Measurements from ENCODE around the gene CHRNA7.

The CHRNA7 gene

GRCh38 chr15:32029862-32030781 is at the start of gene CHRNA7:
Gene CHRNA7, plus strand, starts transcription at chr15:32030515. Its CDS starts 80 bp downstream, at chr15:32030595.
- DNase-seq (ENCODE audit: low read depth in 2 of 2): no peak

DNA sequence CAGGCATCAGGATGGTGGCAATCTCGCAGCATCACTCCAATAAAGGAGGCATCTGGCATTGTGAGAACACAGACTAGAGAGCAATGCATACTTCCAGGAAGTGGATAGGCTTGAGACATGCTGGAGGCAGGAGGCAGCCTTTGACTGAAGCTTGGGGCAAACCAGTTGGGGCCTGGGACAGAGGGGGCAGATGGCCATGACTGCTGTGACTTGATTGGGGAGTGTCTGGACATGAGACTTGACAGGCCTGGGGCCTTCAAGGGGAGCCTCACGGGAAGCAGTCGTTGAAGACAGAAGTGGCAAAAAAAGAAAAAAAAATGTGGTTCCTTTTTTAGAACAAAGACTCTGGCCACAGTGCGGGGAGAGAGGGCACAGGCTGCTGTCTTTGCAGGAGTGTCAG is 44.7 kb upstream of the CHRNA7 start:
- DNase-seq (ENCODE audit: low read depth in 2 of 2): no peak

GRCh38 chr15:31993062-31993461 is 37.3 kb upstream of the CHRNA7 start:
- DNase-seq (ENCODE audit: low read depth in 2 of 2): no peak

GRCh38 chr15:31997711-31998110 is 32.6 kb upstream of the CHRNA7 start:
- no peak for DNase-seq (ENCODE audit: low read depth in 2 of 2)

DNA sequence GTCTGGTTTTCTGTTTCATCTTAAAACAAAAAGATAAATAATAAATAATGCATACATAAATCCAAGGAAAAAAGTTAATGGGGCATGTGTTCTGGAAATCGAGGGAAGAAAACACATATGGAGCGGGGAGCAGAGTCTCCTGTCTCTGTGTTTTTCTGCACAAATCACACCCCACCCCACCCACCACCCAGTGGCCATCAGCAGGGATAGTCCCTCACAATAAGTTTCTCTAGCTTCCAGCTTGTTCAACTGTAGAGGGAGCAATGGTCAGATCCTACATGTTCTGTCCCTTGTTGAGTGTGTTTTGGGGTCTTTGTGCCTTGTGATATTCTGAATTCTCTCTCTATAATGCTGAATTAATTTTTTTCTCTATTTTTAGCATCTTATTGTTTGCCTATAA is 26.8 kb upstream of the CHRNA7 start:
- no peak for DNase-seq (ENCODE audit: low read depth in 2 of 2)

GRCh38 chr15:32004249-32004648 is 26.1 kb upstream of the CHRNA7 start:
- no peak for DNase-seq (ENCODE audit: low read depth in 2 of 2)

DNA sequence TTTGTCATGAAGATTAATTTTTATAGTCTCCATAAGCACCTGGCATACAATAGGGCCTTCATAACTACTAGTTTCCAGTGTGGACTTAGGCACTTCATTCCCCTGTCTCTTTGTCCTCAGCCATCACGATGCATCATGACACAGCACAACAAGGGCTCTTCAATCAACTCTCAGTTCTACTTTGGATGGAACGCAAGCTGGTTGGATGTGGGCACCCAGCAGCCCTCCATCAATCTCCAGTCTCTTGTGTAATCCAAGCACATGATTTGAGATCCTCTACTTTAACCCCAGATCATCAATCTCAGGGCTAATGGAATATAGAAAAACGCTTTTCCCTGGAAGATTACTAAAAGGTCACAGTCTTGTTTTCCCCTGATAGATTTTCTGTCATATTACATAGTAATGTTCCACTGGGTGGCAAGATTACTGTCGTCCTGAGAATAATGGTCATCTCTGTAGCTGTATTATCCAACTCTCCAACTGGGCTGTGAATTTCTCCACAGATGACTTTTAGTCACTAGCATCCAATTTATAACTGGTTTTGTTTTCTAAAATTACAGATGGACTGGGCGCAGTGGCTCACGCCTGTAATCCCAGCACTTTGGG is 22.9 kb upstream of the CHRNA7 start:
- DNase-seq (ENCODE audit: low read depth in 2 of 2): no peak

DNA sequence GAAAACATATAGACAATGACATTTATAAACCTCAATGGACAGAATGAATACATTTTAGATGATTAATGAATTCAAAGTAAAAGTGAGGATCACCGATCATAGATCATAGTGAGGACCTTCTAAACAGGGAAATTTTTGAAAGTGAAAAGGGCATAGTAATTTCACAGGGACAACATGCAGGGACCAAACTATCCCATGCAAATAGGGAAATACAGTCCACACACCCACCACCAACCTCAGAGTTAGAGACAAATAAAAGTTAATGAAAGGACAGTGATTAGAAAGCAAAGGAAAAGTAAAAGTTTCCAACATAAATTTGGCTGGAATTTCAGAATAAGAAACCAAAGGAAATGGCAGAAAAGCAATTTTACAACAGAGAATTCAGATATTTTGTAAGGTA is 15.4 kb upstream of the CHRNA7 start:
- DNase-seq (ENCODE audit: low read depth in 2 of 2): no peak

GRCh38 chr15:32020156-32020555 is 10.2 kb upstream of the CHRNA7 start:
- no peak for DNase-seq (ENCODE audit: low read depth in 2 of 2)

GRCh38 chr15:32028921-32029320 is 1.4 kb upstream of the CHRNA7 start:
- no peak for DNase-seq (ENCODE audit: low read depth in 2 of 2)

DNA sequence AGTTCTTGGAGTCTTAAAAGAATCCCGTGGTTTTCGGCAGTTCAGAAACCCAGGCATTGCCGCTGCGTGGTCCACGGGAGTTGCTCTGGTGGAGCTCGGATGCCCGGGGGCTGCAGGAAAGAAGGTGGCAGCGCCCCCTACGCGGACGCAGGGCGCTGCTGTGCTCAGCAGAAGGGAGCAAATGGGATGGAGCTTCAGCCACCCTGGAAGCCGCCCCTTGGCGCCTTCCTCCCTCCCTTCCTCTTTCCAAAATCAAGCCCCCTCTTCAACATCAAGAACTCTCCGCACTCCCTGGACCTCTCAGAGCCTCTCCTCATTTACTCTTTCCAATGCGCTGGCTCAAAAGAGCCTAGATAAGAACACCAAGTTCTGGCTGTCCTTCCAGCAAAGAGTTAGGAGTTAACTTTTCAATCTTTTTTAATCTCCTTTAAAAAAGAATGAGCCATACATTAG is 880 bp upstream of the CHRNA7 start:
- no peak for DNase-seq (ENCODE audit: low read depth in 2 of 2)

GRCh38 chr15:32030795-32031194 is 480 bp downstream of the CHRNA7 start:
- no peak for DNase-seq (ENCODE audit: low read depth in 2 of 2)

DNA sequence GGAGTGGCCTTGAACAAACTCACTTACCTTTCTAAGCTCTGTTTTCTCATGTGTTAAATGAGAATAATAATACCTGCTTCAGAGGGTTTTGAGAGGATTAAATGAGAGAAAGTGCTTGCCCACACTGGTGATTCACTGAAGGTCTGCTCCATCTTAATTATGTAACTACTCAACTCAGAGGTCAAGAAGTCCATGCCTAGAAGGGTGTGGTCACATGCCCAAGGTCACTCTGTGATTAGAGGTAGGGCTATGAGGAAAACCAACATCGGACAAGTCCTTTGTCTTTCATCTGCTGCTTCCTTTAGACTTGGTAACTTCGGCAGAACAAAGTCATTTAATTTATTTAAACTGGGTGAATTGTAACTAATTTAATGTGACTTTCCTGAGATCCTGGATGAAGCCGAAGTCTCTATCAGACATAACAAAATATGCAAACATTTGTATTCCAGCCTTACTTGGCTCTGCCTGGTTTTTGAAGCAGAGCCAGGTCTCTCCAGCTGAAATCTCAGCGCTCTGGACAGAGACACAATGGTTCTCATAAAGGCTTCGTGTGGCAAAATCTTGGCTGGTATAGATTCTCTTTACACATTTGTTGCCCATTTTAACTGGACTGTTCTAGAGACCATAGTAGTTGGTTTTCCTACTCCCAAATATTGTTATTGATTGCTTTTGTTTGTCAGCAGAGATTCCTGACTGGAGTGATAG is 3.0 kb downstream of the CHRNA7 start:
- DNase-seq (ENCODE audit: low read depth in 2 of 2): no peak

- DNase-seq (ENCODE audit: low read depth in 2 of 2): no peak
These were observed 3.8 kb downstream of the CHRNA7 start for GRCh38 chr15:32034106-32034505.

GRCh38 chr15:32035285-32035684 is 5.0 kb downstream of the CHRNA7 start:
- no peak for DNase-seq (ENCODE audit: low read depth in 2 of 2)

- DNase-seq (ENCODE audit: low read depth in 2 of 2): no peak
These were observed 6.7 kb downstream of the CHRNA7 start for GRCh38 chr15:32036971-32037370.

DNA sequence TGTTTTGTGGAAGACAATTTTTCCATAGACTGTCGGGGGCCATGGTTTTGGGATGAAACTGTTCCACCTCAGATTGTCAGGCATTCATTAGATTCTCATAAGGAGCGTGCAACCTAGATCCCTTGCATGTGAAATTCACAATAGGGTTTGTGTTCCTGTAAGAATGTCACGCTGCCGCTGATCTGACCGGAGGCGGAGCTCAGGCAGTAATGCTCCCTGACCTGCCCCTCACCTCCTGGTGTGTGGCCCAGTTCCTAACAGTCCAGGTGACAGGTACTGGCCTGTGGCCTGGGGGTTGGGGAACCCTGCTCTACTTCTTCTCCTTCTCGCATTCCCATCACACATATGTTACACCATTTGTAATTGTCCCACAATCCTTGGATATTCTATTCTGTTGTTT is 11.0 kb downstream of the CHRNA7 start:
- no peak for DNase-seq (ENCODE audit: low read depth in 2 of 2)

DNA sequence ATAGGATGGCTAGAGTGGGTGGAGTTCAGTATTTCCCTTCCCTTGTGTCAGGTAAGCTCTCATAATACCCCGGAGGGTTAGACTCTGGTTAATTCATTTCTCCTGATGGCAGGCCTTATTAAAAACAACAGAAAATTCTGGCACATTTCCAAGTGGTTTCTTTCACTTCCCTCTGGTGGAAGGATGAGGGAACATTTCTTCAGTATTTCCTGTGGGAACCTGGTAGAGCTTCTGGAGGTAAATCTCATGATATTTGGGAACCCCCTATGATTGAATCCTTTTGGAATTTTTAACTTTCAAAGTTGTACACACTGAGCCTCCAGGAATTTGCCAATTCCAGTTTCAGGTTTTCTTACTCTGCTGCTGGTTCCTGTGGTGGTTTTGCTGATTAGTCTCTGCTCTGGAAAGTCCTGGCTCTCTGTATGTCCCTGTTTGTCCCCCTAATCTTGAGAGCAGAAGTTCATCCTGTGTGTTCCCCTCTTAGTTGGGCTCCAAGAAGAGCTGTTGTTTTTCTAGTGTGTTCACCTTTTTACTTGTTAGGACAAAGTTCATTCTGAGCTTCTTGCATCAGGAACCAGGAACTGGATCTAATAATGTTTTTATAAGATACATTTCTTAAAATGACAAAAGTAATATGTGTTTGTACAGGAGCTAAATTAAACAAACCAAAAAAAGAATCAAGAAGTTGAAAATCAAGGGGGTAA is 12.1 kb downstream of the CHRNA7 start:
- no peak for DNase-seq (ENCODE audit: low read depth in 2 of 2)

GRCh38 chr15:32053719-32054118 is 23.4 kb downstream of the CHRNA7 start:
- DNase-seq (ENCODE audit: low read depth in 2 of 2): no peak

DNA sequence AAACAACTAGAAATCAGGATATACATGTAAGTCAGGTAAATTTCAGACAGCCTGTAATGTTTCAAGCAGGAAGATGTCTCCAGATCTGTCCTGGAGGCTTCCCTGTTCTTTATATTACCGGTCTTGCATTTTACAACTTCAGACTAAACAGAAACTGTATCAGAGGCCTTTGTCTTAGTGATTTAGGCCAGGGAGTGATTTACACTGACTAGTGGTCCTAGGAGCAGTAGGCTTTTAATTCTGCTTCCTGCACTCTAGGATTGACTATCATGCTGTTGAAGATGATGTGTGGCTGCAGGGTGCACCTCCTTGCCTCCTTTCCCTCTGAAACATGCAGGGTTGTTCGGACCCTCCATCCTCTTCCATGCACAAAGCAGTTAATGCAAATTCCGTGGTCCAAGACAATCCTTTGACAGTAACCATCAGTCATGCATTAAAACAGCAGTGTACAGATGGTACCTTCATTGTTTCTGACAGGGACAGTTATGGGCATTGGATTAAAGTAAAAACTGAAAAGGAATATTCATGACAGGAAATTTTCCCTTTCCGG is 27.6 kb downstream of the CHRNA7 start:
- DNase-seq (ENCODE audit: low read depth in 2 of 2): no peak

DNA sequence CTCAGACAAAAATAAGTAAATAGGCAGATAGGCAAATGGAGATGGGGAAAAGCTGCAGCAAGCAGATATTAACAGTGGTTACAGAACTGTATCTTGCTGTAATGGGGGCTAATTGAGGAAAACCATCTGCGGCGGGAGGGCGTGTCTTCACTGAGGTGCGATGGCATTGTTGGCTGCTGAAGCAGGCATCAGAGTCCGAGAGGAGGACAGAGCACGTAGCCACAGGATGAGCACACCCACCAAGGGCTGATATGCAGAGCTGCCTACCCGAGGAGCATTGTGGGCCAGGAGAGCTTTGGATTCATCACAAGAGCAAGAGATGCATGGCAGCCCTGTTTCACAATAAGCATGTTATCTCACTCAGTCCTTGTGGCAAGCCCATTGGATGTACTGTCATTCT is 30.4 kb downstream of the CHRNA7 start:
- no peak for DNase-seq (ENCODE audit: low read depth in 2 of 2)

- DNase-seq (ENCODE audit: low read depth in 2 of 2): no peak
These were observed 36.8 kb downstream of the CHRNA7 start for GRCh38 chr15:32067115-32067514.

All from stimulated activated CD8-positive, alpha-beta memory T cell treated with anti-CD3 and anti-CD28 coated beads, Interleukin-7, amount 100 ng/mL, for 4 hours (primary cell).